Retinal pigment epithelial cell (primary cell): Measurements from ENCODE around the gene NARS2.
"Not testable (repeated sequence)": the region's sequence is repeated elsewhere in the genome, so short reads cannot be mapped to it uniquely, and the experiment has no call there.

Experiments used
- DNase-seq: peaks from one replicate; pipeline ENCODE4 v3.0.0-alpha.2; 2010; ENCODE audit warnings: low read depth
- H3K4me3 ChIP-seq: 2 replicates; pipeline ENCODE4 v1.5.1; 2011; ENCODE audit warnings: mild to moderate bottlenecking, low read length, control low read depth, moderate library complexity
- CTCF ChIP-seq: conservative IDR thresholded peaks from 2 replicates; pipeline ENCODE4 v1.5.1; 2011; ENCODE audit warnings: low read depth, low read length, control low read depth, inconsistent platforms

NARS2 gene

GRCh38 chr11:78573681-78574080, 983 bp downstream of the NARS2 start:
- TF ChIP-seq CTCF, result no peak
- H3K4me3 ChIP-seq, result peak overlapping the region; percentile 92
- DNase-seq, result no peak

GRCh38 chr11:78573271-78573670, 1.4 kb downstream of the NARS2 start:
- no peak for DNase-seq
- no peak for TF ChIP-seq CTCF
- H3K4me3 ChIP-seq, result peak overlapping the region; percentile 92

- no peak for DNase-seq
- TF ChIP-seq CTCF, result no peak
- no peak overlapping the region for H3K4me3 ChIP-seq
Measured at GRCh38 chr11:78572394-78572793, 2.3 kb downstream of the NARS2 start.

- no peak for DNase-seq
- no peak for TF ChIP-seq CTCF
- H3K4me3 ChIP-seq, result no peak overlapping the region
Measured at GRCh38 chr11:78570031-78570430, 4.6 kb downstream of the NARS2 start.

- DNase-seq, result no peak
- TF ChIP-seq CTCF, result no peak
- no peak overlapping the region for H3K4me3 ChIP-seq
Measured at GRCh38 chr11:78567209-78567608, 7.5 kb downstream of the NARS2 start.

- no peak overlapping the region for H3K4me3 ChIP-seq
- TF ChIP-seq CTCF, result peak; percentile 59
- no peak for DNase-seq
Measured at GRCh38 chr11:78564490-78565467, 9.9 kb downstream of the NARS2 start.

GRCh38 chr11:78564037-78564436, 10.6 kb downstream of the NARS2 start:
- H3K4me3 ChIP-seq, DNase-seq: not testable (repeated sequence)

GRCh38 chr11:78563090-78563489, 11.6 kb downstream of the NARS2 start:
- not testable (repeated sequence) for H3K4me3 ChIP-seq, DNase-seq
